ELR (cell line): ENCODE data around the gene RHEX.
"Not testable (repeated sequence)": the region's sequence is repeated elsewhere in the genome, so short reads cannot be mapped to it uniquely, and the experiment has no call there.

Experiments
- DNase-seq: peaks from one replicate; pipeline ENCODE4 v3.0.0-alpha.2; 2015; ENCODE audit warnings: low read depth

RHEX gene, protein sequence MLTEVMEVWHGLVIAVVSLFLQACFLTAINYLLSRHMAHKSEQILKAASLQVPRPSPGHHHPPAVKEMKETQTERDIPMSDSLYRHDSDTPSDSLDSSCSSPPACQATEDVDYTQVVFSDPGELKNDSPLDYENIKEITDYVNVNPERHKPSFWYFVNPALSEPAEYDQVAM

DNA sequence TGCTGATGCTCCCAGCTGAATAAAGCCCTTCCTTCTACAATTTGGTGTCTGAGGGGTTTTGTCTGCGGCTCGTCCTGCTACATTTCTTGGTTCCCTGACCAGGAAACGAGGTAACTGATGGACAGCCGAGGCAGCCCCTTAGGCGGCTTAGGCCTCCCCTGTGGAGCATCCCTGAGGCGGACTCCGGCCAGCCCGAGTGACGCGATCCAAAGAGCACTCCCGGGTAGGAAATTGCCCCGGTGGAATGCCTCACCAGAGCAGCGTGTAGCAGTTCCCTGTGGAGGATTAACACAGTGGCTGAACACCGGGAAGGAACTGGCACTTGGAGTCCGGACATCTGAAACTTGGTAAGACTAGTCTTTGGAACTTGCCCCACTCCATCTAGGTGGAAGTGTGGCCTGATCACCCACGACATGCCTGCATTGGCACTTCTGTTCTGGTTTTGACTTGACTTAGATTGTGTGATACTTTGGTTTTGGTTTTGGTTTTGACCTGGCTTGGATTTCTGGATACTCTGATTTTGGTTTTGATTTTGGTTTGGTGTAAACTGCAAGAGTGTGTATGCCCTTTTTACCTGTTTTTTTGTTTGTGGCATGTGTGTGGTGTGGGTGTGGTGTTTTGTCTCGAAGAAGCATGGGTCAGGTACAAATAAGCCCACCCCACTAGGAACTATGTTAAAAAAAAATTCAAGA, at the start of gene RHEX:
Gene RHEX (plus strand): TSS at position 255 of the 692 bp plus-strand sequence. CDS start 44,656 bp downstream, outside the sequence.
- not testable (repeated sequence) for DNase-seq

DNA sequence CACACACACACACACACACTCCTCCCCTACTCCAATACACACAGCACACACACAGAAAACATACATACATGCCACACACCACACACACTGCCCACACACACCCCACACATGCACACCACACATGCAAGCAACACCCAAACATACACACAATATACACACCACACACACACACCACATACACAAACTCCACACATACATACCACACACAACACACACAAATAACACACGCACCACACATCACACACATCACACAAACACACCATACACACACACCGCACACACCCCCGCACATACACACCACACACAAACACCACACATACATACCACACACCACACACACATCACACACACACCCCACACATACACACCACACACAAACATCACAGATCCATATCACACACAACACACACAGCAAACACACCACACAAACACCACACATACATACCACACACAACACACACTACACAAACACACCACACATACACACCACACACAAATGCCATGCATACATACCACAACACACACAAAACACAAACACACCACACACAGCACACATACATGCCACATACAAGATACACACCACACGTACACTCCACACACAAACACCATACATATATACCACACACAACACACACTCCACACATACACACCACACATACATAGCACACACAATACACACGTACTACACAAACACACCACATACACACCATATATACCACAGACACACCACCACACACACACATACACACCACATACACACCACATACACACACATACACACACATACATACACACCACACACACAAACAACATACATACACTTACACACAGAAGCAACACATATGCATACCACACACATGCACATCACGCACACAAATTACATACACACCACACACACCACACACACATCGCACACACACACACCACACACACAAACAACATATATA, 48.8 kb upstream of the RHEX start:
- no peak for DNase-seq

DNA sequence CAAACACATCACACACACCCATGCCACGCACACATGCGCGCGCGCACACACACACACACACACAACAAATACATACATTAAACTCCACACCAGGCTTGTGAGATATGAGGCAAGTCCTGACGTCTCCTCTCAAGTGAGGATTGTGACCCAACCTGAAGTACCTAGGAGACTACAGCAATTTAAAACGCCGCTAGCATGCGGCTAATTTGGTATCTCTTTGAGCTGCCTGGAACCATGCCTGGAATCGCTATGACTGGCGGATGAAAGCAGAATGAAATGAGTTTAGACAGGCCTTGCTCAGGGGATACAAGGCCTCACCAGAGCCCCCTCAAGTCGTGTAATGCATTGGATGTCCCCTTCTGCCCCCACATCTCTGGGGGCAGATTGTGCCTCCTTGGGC, 48.1 kb upstream of the RHEX start:
- no peak for DNase-seq

DNA sequence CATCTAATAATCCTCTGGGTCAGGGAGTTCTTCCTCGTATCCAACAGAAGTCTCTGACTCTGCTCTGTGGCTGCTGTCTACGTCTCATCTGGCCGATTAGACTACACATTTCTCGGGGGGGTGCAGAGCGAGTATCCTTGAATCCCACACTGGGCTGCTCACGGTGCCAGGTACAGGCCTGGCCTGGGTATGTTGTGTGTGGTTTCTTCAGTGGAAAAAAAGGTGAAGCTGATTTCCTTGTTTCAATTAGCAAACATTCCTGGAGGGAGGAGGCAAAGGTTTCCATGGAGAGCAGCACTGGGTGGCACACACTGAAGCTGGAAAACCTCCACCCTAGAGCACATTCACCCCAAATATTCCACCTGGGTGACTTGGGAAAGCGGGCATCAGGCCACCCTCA, 47.7 kb upstream of the RHEX start:
- DNase-seq, result no peak

DNA sequence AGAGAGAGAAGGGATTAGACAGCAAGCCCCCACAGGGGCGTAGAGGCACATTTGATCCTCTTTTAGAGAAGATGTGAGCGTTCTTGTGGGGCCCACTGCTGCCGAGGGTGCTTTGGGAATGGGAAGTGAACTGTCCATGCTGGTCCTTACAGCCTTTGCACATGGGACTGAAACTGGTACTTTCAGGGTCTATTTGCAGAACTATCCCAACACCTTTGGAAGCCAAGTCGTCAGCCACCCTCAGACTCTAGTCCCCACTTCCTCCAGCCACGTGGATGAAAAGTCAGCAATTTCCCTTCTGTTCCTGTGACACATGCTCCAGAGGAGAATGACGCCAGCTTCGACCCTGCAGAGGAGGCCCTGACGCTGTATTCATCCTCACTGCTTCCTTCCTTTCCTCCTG, 47.2 kb upstream of the RHEX start:
- no peak for DNase-seq

DNA sequence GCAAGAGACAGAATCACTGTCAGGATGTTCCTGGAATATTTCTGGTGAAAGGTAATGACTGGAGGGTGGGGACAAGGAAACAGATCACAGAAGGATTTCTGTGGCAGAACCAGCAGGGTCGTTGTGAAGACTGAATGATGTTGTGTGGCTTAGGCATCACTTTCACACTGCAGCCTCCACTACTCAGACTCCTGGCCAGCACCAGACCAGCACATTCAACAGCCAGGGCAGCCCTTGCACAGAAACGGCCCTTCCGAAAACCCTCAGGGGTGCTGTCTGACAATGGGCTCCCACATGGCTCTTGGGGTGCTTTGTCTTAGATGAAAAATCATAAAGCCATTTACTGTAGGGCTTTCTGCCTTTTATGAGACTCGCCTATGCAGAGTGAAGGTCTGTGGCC, 46.0 kb upstream of the RHEX start:
- no peak for DNase-seq

DNA sequence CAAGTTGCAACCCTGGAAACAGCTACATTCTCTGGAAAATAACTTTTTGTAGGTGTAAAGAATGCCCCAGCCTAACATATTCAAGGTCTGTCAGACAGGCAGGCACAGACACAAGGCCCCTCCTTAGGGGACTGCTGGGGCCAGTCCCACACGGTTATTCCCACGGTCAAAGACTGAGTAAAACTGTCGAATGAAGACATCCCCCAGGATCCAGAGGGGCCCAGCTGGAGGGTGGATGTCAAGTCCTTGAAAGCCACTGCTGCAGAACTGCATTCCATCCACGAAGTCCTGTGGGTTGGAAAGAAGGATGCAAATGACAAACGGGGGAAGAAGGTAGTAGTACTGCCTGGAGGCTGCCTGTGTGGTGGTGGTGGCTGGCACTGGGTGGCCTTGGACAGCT, 42.9 kb upstream of the RHEX start:
- DNase-seq, result no peak

DNA sequence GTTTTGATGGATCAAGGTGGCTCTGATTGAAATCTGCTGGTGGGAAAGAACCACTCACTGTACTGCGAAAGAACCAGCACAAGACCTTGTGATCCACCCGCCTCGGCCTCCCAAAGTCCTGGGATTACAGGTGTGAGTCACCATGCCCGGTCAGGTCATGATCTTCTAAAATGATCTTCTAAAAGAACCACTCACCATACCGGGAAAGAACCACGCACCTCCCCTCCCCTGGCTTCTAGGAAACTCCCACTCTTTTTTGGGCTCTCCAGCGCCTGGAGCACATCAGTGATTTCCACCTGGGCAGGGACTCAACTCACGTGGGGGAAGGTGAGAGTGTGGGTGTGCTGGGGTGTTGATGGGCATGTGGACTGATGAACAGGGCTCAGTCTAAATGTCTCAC, 41.9 kb upstream of the RHEX start:
- no peak for DNase-seq

DNA sequence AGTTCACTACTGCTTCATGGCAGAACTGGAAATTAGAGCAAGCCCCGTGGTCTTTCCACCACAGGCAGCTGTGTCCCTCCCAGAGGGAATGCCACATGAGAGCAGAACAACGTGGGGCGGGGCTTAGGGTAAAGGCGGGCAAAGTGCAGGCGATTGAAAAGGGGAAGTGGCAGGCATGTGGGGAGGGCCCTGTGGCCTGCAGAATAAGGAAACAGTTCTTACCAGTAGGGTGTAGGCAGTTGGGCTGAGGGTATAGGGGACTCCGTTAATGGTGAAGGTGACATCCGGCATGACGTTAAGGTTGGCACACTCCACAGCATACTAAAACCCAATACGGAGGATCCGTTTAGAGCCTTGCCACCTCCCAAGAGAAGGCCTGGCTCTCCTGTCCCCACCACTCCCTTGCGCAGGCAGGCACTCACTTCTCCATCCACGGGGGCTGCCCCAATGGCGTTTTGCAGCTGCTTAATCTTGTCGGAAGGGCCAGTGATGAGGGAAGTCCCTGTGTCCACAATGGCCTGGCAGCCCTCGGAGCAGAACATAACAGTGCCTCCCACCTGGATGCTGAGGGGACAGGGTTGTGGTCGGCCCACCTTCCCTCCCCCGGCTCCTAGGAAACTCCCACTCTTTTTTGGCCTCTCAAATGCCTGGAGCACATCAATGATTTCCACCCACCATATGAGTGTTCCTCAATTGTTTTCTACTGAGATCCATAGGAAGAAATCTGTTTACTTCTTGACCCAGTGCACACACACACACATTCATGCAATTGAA, 40.7 kb upstream of the RHEX start:
- DNase-seq, result no peak

DNA sequence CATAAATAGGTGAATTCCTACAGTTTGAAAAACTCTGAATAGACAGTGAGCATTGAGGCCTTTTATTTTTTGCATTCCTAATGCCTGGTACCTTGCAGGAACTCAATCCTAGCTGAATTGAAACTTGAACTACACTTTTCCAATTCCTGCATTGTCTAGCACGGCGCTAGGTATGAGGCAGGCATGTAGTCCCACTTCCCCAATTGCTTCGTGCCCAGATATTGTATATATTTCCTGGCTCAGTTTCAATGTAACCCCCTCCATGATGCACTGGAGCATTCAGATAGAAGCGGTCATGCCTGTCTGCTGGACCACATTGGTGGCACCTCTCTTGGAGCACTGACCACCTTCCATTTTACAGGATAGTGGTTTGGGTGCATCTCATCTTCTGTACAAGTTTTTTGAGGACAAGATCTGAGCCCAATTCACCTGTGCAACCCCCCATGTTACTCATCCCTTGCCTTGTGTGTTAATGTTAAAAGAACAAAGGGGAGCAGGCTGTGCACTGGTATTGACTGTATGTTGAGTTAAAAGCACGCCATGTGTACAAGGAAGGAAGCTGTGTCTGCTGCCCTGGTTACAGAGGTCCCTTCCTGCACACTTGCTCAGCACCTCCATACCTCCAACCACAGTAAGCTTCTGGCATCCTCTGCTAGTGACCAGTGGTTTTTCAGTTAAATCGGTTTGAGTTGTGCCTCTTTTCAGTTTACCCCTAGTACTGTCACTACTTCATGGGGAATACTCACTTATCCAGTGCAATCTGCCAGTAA, 39.8 kb upstream of the RHEX start:
- DNase-seq, result no peak

DNA sequence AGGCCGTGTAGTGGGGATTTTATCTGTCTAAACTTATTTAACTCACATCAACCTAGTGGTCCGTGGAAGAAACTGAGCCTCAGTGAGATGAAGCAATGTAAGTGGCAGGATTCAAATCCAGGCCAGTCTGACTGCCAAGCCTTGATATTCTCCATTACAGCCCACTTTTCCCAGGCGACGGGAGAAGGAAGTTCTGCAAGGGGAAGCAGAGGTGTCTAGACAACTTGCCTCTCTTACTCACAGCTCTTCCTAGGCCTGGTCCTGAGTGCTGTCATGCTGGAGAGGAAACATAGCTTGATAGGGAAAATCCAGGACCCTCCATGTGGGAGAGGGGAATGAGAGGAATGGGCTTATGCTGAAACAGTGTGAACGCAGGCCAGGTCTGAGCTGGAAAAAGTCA, 38.4 kb upstream of the RHEX start:
- no peak for DNase-seq

DNA sequence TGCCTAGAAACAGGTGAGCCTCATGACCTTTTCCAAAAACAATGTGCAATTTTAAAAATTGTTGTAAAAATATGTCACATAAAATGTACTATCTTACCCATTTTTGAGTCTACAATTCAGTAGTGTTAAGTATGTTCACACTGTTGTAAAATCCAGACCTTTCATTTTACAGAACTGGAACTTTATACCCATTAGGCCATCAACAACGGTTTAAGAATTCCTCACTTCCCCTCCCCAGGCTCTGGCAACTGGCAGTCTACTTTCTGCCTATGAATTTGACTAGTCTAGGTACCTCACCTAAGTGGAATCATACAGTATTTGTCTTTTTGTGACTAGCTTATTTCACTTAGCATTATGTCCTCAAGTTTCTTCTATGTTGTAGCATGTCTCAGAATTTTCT, 37.9 kb upstream of the RHEX start:
- DNase-seq, result no peak

DNA sequence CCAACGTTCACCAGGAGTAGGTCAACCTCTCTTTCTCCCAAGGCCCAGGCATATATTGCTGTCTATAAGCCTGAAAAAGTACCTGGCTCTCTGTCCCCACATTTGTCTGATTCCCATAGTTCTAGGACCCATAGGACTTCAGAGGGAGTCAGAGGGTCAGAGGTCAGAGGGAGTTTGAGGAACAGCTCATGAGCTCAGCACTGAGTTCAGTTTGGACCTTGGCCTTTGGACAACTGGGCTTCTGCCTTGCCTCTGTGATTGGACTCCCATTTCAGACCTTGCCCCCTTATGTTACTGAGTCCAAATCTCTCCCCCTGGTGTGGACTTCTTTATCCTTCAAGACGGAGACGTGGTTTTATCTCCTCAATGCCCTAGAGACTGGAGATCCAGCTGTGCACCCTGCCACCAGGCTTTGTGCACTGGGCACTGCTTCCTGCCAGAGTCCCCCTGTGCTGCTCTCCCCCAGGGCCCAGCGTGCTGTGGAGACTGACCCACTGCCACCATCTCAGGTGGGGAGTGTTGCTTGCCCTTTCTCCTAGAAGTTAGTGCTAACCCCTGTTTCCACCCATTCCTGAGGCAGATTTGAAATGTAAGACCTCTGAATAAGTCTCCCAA, 32.5 kb upstream of the RHEX start:
- DNase-seq, result no peak

DNA sequence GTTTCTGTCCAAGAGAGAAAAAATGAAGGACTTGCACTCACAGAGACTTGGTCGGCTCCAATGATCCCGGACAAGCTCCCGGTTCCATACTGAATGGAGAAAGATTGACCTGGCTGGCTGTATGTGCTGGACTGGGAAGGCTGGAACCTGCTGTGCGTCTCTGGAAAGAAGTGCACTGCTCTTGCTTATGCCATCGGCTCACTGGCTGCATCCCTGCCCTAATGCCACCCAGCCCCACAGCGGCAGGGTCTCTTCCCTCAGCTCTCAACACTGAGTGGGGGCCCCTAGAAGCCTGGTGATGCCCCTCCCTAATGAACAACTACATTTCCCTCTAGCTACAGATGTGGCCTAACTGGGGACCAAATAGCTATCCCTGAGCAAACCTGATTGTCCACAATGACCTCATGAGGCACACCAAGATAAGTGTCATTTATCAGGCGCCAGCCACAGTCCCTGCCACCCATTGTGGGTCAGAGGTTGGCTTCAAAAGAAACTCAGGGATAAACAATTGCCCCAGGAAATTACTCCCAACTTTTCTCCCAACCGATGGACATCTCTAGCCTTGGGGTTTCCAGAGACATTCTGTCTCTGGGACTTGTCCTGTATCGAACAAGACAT, 31.9 kb upstream of the RHEX start:
- no peak for DNase-seq

DNA sequence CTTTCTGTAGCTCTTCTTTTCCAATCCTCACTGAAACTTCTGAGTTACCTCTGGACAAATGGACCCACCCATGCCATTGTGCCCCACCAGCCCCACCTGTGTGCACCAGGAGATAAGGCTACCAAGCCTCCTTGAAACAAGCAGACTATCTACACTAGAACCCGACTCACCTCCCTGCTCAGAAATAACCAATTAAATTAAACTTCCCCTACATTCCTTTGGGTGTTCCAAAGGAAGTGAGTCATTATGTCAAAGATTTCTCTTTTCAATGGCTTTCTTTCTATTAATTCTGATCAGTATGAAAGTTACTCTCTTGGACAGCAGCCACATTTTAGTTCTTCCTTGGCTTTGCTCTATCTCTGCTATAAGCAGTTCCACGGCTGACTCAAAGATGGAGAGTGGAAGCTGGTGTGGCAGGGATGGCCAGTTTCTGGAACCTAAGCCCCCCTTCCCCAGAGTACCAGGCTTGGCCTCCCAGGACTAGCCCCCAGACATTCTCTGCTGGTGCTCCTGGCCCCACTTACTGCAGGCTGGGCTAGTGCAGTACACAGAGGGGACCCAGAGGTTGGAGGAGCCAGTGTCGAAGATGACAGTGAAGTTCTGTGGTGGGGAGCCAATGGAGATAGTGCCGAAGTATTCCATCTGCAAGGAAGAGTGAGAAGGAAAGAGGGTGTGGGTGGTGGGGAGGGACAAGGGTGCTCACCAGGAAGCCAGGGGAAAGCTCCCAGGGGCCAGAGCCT, 31.2 kb upstream of the RHEX start:
- peak; percentile 83 for DNase-seq

DNA sequence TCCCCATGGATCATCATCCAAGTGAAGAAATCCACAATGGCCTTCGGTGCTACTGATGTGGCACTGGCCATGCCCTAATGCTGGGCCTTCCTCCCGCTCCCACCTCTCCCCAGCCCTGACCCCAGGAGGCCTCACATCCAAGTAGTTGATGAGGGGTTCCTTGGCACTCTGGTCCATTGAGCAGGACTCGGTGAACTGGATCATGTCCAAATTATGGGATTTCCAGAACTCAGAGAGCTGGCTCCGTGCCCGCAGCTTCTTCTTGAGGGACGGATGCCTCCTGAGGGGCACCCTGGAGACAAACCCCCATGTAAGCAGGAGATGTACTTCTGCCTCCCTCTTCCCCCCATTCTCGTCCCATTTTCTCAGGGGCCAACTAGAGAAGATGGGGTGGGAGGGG, 30.2 kb upstream of the RHEX start:
- no peak for DNase-seq

DNA sequence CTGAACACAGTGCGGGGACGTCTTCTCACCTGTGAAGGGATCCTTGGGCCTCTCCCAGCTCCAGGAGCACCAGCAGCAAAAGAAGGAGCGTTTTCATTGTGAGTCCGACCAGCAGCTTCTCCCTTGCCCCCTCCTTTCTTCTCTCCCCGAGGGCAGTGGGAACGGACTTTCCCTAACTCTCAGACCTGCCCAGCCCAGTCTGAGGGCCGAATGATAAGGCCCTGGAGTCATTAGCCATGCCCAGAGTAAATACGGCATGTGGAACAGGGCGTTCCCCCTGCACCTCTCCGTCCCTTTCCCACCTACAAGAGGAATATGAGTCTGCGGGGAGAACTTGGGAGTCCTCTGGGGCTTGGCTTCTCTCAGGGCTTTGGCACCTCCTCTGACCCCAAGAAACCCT, 29.3 kb upstream of the RHEX start, which contains the start of gene CTSE:
Gene CTSE (minus strand): TSS at position 201 of the 400 bp plus-strand sequence. CDS start 104 bp downstream, at position 97.
- DNase-seq, result no peak

DNA sequence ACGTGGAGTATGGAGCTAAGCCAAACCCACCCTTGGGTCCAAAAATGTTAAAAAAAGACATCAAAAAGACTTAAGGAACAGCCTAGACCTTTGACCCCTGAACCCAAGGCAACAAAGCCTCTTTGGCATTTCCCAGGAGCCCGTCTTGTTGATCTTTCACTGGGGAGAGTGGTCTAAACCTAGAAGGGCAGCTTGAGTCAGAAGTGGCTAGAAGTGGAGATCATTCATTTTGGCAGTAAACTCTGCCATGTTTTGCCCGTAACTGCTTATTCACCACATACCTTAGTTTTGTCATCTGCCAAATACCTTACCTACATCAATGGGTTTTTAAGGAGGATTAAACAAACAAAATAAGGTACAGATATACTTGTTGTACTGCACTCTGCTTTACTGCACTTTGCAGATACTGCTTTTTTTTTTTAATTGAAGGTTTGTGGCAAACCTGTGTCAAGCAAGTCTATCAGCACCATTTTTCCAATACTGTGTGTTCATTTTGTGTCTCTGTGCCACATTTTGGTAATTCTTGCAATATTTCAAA, 27.6 kb upstream of the RHEX start:
- DNase-seq, result no peak

DNA sequence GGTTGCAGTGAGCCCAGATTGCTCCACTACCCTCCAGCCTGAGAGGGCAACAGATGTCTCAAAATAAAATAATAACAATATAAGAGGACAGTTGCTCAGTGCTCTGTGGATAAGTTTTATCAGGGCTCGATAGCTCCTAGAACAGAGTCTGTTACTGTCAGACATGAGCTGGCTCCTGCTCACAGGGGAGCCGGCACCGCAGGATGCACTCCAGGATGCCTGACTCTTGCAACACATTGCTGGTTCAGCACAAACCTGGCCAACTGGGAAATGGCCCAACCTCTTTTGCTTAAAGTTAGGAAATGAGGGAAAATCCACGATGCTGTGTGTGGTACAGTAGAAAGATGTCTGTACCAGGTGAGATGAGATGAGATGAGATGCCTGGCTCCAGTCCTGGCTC, 23.5 kb upstream of the RHEX start:
- peak; percentile 58 for DNase-seq
